C1 segment of cervical spinal cord (tissue), 14 donors: ENCODE data around the gene CDH4.

ENCODE experiments used
- DNase-seq, 14 donors: peaks; one replicate each; lab custom pipeline; 2025; lab: John Stamatoyannopoulos, UW

Gene CDH4

GRCh38 chr20:61251529-61252393, at the start of gene CDH4:
CDH4 (plus strand) TSS chr20:61252261.
- peak in 1 of 14 donors; percentile 6 for DNase-seq

GRCh38 chr20:61203320-61203719, 48.7 kb upstream of the CDH4 start:
- DNase-seq, result no peak

- DNase-seq, result no peak
Measured at GRCh38 chr20:61204206-61204605, 47.9 kb upstream of the CDH4 start.

GRCh38 chr20:61205769-61206168, 46.3 kb upstream of the CDH4 start:
- DNase-seq, result no peak

GRCh38 chr20:61210862-61211261, 41.2 kb upstream of the CDH4 start:
- DNase-seq, result no peak

GRCh38 chr20:61217848-61218247, 34.2 kb upstream of the CDH4 start:
- DNase-seq, result no peak

GRCh38 chr20:61219021-61219431, 33.0 kb upstream of the CDH4 start:
- DNase-seq, result no peak

- no peak for DNase-seq
Measured at GRCh38 chr20:61220131-61220530, 31.9 kb upstream of the CDH4 start.

GRCh38 chr20:61220626-61221325, 31.3 kb upstream of the CDH4 start:
- DNase-seq, result no peak

GRCh38 chr20:61222699-61223098, 29.4 kb upstream of the CDH4 start:
- no peak for DNase-seq

- no peak for DNase-seq
Measured at GRCh38 chr20:61223121-61223520, 28.9 kb upstream of the CDH4 start.

GRCh38 chr20:61230166-61230565, 21.9 kb upstream of the CDH4 start:
- no peak for DNase-seq

- no peak for DNase-seq
Measured at GRCh38 chr20:61233590-61233989, 18.5 kb upstream of the CDH4 start.

- DNase-seq, result no peak
Measured at GRCh38 chr20:61234224-61234890, 17.7 kb upstream of the CDH4 start.

- DNase-seq, result no peak
Measured at GRCh38 chr20:61236713-61237112, 15.3 kb upstream of the CDH4 start.

GRCh38 chr20:61238813-61239212, 13.2 kb upstream of the CDH4 start:
- no peak for DNase-seq

- no peak for DNase-seq
Measured at GRCh38 chr20:61240814-61241213, 11.2 kb upstream of the CDH4 start.

- no peak for DNase-seq
Measured at GRCh38 chr20:61244213-61244612, 7.8 kb upstream of the CDH4 start.

- DNase-seq, result no peak
Measured at GRCh38 chr20:61246269-61246668, 5.8 kb upstream of the CDH4 start.

GRCh38 chr20:61249626-61250025, 2.4 kb upstream of the CDH4 start:
- no peak for DNase-seq

- peak in 1 of 14 donors; percentile 46 for DNase-seq
Measured at GRCh38 chr20:61252601-61253263, 671 bp downstream of the CDH4 start.

GRCh38 chr20:61253264-61253639, 1.2 kb downstream of the CDH4 start:
- peak in 2 of 14 donors; percentile 3 to 34 for DNase-seq
